Hepatocyte (in vitro differentiated cells): Measurements from ENCODE around the gene CNNM2. TPM values are rescaled to one million over a fixed set of nuclear protein-coding genes. Genes with fewer than 3 reads are reported as not detected.

Source experiments
- DNase-seq: peaks from one replicate; pipeline ENCODE4 v3.0.0-alpha.2; 2016; ENCODE audit warnings: low spot score
- H2AFZ ChIP-seq: fragments of 200-600 bp; sonication (generic); 2 replicates; pipeline ENCODE4 v1.6.0; 2016; ENCODE audit warnings: antibody characterized with exemption, mild to moderate bottlenecking
- H3K27ac ChIP-seq: fragments of 200-600 bp; sonication (generic); 2 replicates; pipeline ENCODE4 v1.5.1; 2016; ENCODE audit warnings: mild to moderate bottlenecking
- H3K27me3 ChIP-seq: fragments of 200-600 bp; sonication (generic); 2 replicates; pipeline ENCODE4 v1.6.1; 2016
- H3K36me3 ChIP-seq: fragments of 200-600 bp; sonication (generic); replicated peaks from 2 replicates; pipeline ENCODE4 v1.5.1; 2016; ENCODE audit warnings: low read depth; ENCODE audit not compliant: insufficient read depth
- H3K4me1 ChIP-seq: fragments of 200-600 bp; sonication (generic); 2 replicates; pipeline ENCODE4 v1.5.1; 2016; ENCODE audit warnings: mild to moderate bottlenecking, moderate library complexity; ENCODE audit not compliant: insufficient read depth
- H3K4me2 ChIP-seq: fragments of 200-600 bp; sonication (generic); 2 replicates; pipeline ENCODE4 v1.6.0; 2016
- H3K4me3 ChIP-seq: fragments of 200-600 bp; sonication (generic); 2 replicates; pipeline ENCODE4 v1.5.1; 2016; ENCODE audit warnings: mild to moderate bottlenecking
- H3K79me2 ChIP-seq: fragments of 200-600 bp; sonication (generic); 2 replicates; pipeline ENCODE4 v1.6.0; 2017; ENCODE audit warnings: mild to moderate bottlenecking
- H3K9me2 ChIP-seq: fragments of 200-600 bp; sonication (generic); replicated peaks from 2 replicates; pipeline ENCODE4 v1.6.0; 2017; ENCODE audit warnings: mild to moderate bottlenecking; ENCODE audit not compliant: insufficient read depth
- H3K9me3 ChIP-seq: fragments of 200-600 bp; sonication (generic); 2 replicates; pipeline ENCODE4 v1.5.1; 2016; ENCODE audit warnings: low read depth, mild to moderate bottlenecking
- H4K20me1 ChIP-seq: fragments of 200-600 bp; sonication (generic); 2 replicates; pipeline ENCODE4 v1.6.0; 2016; ENCODE audit warnings: mild to moderate bottlenecking; ENCODE audit not compliant: insufficient read depth, poor library complexity, severe bottlenecking
- CTCF ChIP-seq: fragments of 200-600 bp; sonication (generic); IDR thresholded peaks from 2 replicates; pipeline ENCODE4 v1.5.1; 2016; ENCODE audit warnings: antibody characterized with exemption, mild to moderate bottlenecking; ENCODE audit not compliant: poor library complexity
- EZH2 ChIP-seq: fragments of 200-600 bp; sonication (generic); IDR thresholded peaks from 2 replicates; pipeline ENCODE4 v1.6.1; 2016; ENCODE audit warnings: antibody characterized with exemption, mild to moderate bottlenecking, borderline replicate concordance
- EZH2phosphoT487 ChIP-seq: fragments of 200-600 bp; sonication (generic); IDR thresholded peaks from one replicate; pipeline ENCODE4 v1.6.1; 2018; ENCODE audit warnings: antibody characterized with exemption, mild to moderate bottlenecking, low read depth, moderate library complexity; ENCODE audit not compliant: unreplicated experiment, severe bottlenecking
- WGBS: methylation state at CpG from one replicate; pipeline ENCODE4 v1.1.6; 2016; ENCODE audit warnings: low lambda C conversion rate; ENCODE audit errors: missing lambda C conversion rate; 5-methylcytosine and 5-hydroxymethylcytosine counted together
- polyA plus RNA-seq: library from polyadenylated mRNA; unstranded; fragments of >200 nt; fragmentation: Nextera tagmentation; extraction: Ambion mirVana; gene quantifications from 2 replicates; pipeline ENCODE4 v1.2.1, GENCODE V29; 2016
- total RNA-seq: library from RNA; depleted of rRNA; stranded (reverse); fragments of >200 nt; gene quantifications from 2 replicates; pipeline ENCODE4 v1.2.3, GENCODE V29; 2014

Gene CNNM2
- total and polyA plus RNA-seq, 2 experiments from 2014 or later, result 6.8 to 9.8 TPM

GRCh38 chr10:102880256-102880655 lies 37.8 kb upstream of the CNNM2 start:
- H4K20me1 ChIP-seq, result no peaks in the 10 kb centered on the region
- 97% methylated on average over 2 of the region's 2 CpGs for WGBS

GRCh38 chr10:102888048-102888447 lies 30.0 kb upstream of the CNNM2 start:
- H3K79me2 ChIP-seq, result no peaks in the 10 kb centered on the region
- no peak for TF ChIP-seq CTCF
- no peak for TF ChIP-seq EZH2phosphoT487
- TF ChIP-seq EZH2, result no peak
- no peaks in the 10 kb centered on the region for H3K4me1 ChIP-seq
- H3K36me3 ChIP-seq, result no peaks in the 10 kb centered on the region
- H4K20me1 ChIP-seq, result no peaks in the 10 kb centered on the region
- no peaks in the 10 kb centered on the region for H3K9me2 ChIP-seq
- WGBS, result 95% methylated on average over 1 of the region's 1 CpG
- H3K4me2 ChIP-seq, result no peak overlapping the region
- H3K9me3 ChIP-seq, result no peaks in the 10 kb centered on the region
- no peak overlapping the region for H3K4me3 ChIP-seq
- no peak overlapping the region for H3K27ac ChIP-seq
- DNase-seq, result no peak
- no peak overlapping the region for H2AFZ ChIP-seq
- no peaks in the 10 kb centered on the region for H3K27me3 ChIP-seq

More at GRCh38 chr10:102880256-102880655, 37.8 kb upstream of the CNNM2 start:
- H2AFZ ChIP-seq, result no peak overlapping the region
- no peaks in the 10 kb centered on the region for H3K27me3 ChIP-seq
- H3K4me3 ChIP-seq, result no peak overlapping the region
- no peaks in the 10 kb centered on the region for H3K79me2 ChIP-seq
- no peak overlapping the region for H3K4me2 ChIP-seq
- H3K4me1 ChIP-seq, result no peaks in the 10 kb centered on the region
- H3K36me3 ChIP-seq, result no peaks in the 10 kb centered on the region
- H3K27ac ChIP-seq, result no peak overlapping the region
- TF ChIP-seq EZH2 (no peak), EZH2phosphoT487 (no peak), CTCF (no peak)
- H3K9me2 ChIP-seq, result no peaks in the 10 kb centered on the region
- H3K9me3 ChIP-seq, result no peaks in the 10 kb centered on the region
- no peak for DNase-seq

GRCh38 chr10:102894466-102895213 lies 23.5 kb upstream of the CNNM2 start:
- DNase-seq, result no peak
- Histone ChIP-seq H3K36me3 (no peaks in the 10 kb centered on the region), H3K4me3 (no peak overlapping the region), H3K4me1 (no peaks in the 10 kb centered on the region), H3K9me3 (no peaks in the 10 kb centered on the region), H3K4me2 (no peak overlapping the region), H4K20me1 (no peaks in the 10 kb centered on the region), H3K9me2 (no peaks in the 10 kb centered on the region), H2AFZ (no peak overlapping the region), H3K27ac (no peak overlapping the region), H3K27me3 (no peaks in the 10 kb centered on the region), H3K79me2 (no peaks in the 10 kb centered on the region)
- 86% methylated on average over 4 of the region's 4 CpGs for WGBS
- TF ChIP-seq CTCF (no peak), EZH2phosphoT487 (no peak), EZH2 (no peak)
